Gastrocnemius medialis (tissue), 4 donors: ENCODE results near the gene STARD13.

Experiments
- CTCF ChIP-seq, 5 experiments: fragments of 450-650 bp in 3 of 5; fragments of 200-600 bp in 2 of 5; sonication (generic) in 2 of 5; IDR thresholded peaks in 4 of 5; conservative IDR thresholded peaks in 1 of 5; 1 replicate in 4 of 5; 2 replicates in 1 of 5; pipeline ENCODE4 v1.5.1; 2016 to 2019; ENCODE audit warnings: antibody characterized with exemption in 5 of 5, mild to moderate bottlenecking in 3 of 5, moderate library complexity in 3 of 5
- POLR2A ChIP-seq, 2 donors: fragments of 450-650 bp; IDR thresholded peaks; one replicate each; pipeline ENCODE4 v1.6.1; 2017; ENCODE audit warnings: antibody characterized with exemption in 2 of 2, mild to moderate bottlenecking in 2 of 2, moderate library complexity in 2 of 2

- TF ChIP-seq CTCF (IDR thresholded peaks at IDR 0.05 in 4 of 5, conservative IDR thresholded peaks at IDR 0.05 in 1 of 5) = no peak
- no peak for TF ChIP-seq POLR2A (IDR thresholded peaks at IDR 0.05)
These were observed 55.9 kb downstream of the STARD13 start for GRCh38 chr13:33229446-33230177.
